Suppressor macrophage treated with lipopolysaccharide for 1 hour (primary cell): ENCODE data around the gene AJM1.
A peak's percentile ranks its signal among the peaks of the same experiment; 100 is the strongest.
"Not testable (repeated sequence)": the region's sequence is repeated elsewhere in the genome, so short reads cannot be mapped to it uniquely, and the experiment has no call there.

Source experiments
- DNase-seq, 3 donors: peaks; one replicate each; pipeline ENCODE4 v3.0.0-alpha.2; 2020 to 2022

The AJM1 gene

GRCh38 chr9:136831720-136832104 is 10.6 kb upstream of the AJM1 start:
- DNase-seq: no peak

DNA sequence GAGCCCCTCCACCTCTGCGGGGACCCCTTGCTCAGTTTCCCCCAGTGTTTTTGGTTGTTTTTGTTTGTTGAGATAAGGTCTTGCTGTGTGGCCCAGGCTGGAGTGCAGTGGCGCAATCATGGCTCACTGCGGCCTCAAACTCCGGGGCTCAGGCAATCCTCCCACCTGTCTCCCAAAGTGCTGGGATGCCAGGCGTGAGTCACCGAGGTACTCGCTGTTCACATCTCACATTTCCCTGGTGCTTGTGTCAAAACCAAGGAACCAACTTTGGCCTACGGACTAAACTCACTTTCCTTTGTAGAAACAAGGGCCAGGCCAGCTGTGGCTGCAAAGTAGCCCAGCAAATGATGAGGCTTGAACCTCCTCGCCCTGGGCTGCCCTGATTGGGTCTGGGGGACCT is 9.7 kb upstream of the AJM1 start:
- no peak for DNase-seq

GRCh38 chr9:136833381-136834048 is 8.8 kb upstream of the AJM1 start:
- DNase-seq: not testable (repeated sequence)

- no peak for DNase-seq
Observed at GRCh38 chr9:136835162-136835931, 6.9 kb upstream of the AJM1 start.

DNA sequence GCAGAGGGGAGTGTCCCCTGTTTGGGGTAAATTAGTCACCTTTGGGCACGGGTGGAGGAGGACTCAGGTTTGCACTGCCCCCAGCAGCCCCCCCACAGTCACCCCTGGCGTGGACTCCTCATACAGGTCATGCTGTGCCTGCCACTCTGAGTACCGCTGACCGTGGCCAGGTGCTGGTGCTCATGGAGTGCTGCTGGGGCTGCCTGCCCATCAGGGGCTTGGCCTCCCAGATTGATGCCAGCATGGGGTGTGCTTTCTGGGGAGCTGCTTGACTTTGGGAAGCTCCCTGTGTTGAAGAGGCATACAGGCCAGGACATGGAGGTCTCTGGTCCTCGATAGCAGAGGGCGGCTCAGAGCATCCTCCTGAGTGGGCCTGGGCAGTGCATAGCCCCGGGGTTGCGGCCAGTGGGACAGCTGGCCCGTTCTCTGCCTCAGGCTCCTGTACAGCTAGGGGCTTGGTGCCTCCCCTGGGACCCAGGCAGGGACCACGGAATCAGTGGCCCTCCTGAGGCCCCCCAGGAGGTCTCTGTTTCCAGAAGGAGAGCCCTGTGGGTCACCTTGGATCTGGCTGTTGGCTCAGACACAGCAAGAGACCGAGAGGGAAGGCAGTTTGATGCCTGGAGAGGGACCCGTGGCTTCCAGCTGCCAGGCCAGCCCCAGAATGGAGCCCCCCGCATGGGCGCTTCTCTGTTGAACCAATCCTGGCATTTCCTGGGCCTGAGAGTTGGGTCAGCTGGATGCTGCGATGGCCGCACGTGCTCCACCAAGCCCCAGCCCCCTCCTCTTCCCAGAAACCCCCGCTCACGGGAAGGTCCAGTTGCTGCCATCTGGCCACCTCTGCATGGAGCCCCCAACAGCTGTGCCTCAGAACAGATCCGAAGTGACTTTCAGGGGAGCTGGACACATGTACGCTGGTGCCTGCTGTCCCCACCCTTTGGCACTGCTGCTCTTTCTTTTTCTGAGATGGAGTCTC is 6.1 kb upstream of the AJM1 start:
- no peak for DNase-seq

DNA sequence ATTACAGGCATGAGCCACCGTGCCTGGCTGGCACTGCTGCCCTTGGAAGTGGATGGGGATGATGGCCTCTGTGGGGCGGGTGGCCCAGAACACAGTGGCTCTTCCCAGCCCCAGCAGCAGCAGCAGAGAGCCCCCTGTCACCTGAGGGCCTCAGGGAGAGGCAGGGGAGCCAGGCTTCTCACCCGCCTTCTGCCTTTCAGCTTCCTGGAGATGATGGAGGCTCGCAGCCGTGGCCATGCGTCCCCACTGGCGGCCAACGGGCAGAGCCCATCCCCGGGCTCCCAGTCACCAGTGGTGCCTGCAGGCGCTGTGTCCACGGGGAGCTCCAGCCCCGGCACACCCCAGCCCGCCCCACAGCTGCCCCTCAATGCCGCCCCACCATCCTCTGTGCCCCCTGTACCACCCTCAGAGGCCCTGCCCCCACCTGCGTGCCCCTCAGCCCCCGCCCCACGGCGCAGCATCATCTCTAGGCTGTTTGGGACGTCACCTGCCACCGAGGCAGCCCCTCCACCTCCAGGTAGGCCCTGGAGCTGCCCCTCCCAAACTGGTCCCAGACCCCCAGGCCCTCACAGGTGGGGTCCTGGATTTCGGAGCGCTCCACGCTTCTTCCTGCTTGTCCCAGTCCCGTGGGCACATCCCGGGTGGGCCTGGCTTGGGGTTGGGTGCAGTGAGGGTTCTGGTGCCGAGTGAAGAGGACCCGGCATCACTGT is 5.0 kb upstream of the AJM1 start:
- DNase-seq: no peak

DNA sequence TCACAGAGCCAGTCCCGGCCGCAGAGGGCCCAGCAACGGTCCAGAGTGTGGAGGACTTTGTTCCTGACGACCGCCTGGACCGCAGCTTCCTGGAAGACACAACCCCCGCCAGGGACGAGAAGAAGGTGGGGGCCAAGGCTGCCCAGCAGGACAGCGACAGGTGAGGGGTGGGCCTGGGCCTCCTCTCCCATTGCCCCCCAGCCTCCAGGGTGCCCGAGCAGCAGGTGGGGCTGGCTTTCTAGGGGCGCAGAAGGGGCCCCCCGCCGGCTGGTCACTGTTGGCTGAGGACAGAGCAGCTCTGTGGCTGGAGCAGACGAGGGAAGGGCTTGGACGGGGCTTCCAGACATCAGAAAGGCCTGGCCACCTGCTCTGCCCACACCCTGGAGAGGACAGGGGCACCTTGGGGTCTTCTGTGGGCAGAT is 4.4 kb upstream of the AJM1 start:
- not testable (repeated sequence) for DNase-seq

DNA sequence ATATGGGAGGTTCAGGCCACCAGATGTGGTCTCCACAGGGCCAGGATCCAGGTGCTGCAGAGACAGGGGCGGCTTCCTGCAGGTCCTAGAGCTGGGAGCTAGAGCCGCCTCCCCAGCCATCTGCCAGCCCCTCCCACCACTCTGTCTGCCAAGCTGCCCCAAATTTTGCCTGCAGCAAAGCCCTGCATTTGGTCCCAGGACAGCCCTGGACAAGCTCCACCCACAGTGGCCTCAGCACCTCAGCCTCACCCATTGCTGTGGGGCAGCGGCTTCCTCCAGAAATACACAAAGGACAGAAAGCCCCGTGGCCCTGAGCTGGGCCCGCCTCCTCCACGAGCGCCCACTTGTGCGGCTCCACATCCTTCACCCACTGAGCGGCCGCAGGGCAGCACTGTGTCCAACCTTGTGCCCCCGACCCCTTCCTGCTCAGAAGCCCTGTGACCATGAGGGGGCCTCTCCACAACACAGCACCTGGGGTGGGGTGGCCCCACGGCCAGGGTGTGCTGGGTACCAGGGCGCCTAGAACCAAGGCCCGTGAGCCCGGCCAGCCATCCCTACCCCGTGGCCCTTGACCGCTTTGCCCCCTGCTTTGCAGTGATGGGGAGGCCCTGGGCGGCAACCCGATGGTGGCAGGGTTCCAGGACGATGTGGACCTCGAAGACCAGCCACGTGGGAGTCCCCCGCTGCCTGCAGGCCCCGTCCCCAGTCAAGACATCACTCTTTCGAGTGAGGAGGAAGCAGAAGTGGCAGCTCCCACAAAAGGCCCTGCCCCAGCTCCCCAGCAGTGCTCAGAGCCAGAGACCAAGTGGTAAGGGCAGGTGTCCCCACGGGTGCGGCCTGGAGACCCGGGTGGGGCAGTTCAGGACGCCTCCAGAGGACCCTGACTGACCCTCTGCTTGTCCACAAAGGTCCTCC is 3.7 kb upstream of the AJM1 start:
- no peak for DNase-seq

GRCh38 chr9:136839229-136840139 is 2.8 kb upstream of the AJM1 start:
- DNase-seq: no peak

- no peak for DNase-seq
Observed at GRCh38 chr9:136840140-136840876, 2.0 kb upstream of the AJM1 start.

DNA sequence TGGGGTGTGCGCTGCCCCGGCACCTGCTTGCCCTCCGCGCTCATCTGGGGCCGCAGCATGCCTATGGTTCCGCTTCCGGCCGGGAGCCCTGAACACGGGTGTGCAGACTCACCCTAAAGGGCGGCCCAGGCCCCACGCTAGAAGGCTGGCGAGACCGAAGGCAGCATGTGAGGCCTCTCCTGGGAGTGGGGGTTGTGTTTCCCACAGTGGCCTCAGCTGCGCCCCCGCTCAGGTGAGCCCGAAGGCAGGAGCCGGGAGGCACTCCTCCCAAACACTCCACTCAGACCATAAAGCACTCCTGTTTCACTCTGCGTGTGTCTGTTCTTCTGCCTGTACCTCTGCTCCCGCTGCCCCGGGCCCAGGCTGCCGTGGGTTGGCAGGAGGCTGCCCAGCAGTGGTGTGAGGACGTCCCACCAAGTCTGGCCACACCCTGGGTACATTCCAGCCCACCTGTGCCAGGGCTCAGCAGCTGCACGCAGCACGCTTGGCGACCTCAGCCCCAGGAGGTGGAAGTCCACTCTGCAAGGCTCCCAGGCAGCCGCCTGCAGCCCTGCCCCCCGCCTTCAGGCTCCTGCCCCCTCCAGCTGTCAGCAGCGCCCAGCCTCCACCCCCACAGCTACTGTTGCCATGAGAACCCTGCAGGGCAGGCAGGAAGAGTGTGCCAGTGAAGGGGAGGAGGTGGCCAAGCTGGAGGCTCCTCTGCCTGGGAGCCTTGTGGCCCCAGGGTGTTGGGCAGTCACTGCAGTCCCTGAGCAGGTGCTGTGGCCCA is 1.2 kb upstream of the AJM1 start:
- DNase-seq: peak in 1 of 3 donors; percentile 38

DNA sequence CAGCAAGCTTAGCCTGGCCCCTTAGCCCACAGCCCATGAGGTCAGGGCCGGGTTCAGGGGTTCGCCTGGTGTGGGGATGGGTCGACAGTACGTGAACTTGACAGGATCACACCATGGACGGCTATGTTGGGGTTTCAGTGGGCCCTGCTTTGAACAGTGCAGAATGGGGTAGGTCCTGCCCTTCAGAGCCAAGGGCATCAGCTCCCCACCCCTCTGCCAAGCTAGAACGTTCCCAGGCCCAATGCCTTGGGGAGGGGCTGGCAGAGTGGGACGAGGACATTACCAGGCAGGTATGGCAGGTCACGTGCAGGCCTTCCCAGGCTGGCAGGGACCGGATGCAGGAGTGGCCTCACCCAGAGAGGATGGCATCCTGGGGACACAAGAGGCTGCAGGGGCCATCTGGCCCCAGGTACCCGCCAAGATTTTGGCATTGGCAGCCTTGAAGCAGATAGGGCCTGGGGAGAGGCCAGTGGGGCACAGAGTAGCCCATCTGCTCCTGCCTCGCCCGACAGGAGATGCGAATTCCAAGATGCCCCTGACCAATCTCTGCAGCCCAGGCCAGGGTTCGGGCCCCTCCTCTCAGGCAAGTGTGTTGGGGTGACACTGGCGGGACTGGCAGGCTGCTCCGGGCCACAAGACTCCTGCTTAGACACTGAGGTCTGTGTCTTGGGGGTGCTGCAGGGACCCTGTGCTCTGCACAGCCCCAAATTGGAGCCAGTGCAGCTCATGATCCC is 465 bp upstream of the AJM1 start:
- DNase-seq: not testable (repeated sequence)

GRCh38 chr9:136843159-136843800 is 1.0 kb downstream of the AJM1 start:
- not testable (repeated sequence) for DNase-seq

DNA sequence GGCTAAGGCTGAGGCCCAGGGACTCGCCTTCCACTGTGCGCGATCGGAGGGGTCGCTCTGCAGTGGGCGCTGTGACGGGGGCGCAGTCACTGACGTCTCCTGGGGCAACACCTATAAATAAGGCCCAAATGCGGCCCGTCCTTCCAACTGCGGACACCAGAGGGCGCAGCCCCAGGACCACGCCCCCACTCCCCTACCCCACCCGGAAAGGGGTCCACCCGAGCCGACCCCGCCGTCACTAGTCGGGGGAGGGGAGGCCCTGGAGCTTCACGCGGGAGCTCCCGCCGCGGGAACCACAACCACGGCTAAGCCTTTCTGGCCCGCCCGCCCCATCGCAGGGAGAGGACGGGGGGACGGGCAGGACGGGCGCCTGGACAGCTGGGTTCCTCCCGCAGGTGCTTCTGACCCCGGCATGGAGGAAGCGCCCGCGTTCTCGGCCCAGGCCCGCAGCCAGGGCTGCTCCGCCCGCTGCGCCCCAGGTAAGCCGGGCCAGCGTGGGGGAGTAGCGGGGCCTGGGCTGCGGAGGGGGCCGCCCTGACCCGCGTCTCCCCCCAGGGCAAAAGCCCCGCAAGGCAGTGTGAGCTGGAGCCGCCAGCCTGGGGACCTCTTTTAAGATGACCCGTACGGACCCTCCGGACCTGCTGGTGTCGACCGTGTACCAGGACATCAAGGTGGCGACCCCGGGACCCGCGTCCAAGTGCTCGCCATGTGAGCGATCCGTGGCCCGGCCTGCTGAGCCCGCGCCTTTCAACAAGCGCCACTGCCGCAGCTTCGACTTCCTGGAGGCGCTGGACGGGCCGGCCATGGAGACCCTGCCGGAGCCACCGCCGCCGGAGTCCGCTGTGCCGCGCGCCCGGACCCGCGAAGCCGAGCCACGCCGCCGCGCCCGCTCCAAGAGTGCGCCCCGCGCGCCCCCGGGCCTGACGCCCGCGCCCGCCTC is 1.8 kb downstream of the AJM1 start:
- peak; percentile 27 to 69 (median 47) for DNase-seq

GRCh38 chr9:136844761-136845464 is 2.6 kb downstream of the AJM1 start:
- peak in 1 of 3 donors; percentile 33 for DNase-seq
